Nephron progenitor cell (in vitro differentiated cells): ENCODE measurements around the gene AUH.

ENCODE experiments used
- DNase-seq: peaks from one replicate; pipeline ENCODE4 v3.0.0; 2021
- H3K27ac Mint-ChIP-seq: 2 replicates; pipeline ENCODE4 v1.8.0; 2021; ENCODE audit warnings: mild to moderate bottlenecking, moderate library complexity, mixed read lengths
- H3K27me3 Mint-ChIP-seq: 2 replicates; pipeline ENCODE4 v1.8.0; 2021; ENCODE audit warnings: mild to moderate bottlenecking, low read depth, mixed read lengths; ENCODE audit not compliant: poor library complexity
- H3K36me3 Mint-ChIP-seq: 2 replicates; pipeline ENCODE4 v1.8.0; 2021; ENCODE audit warnings: low read depth, mixed read lengths
- H3K4me1 Mint-ChIP-seq: 2 replicates; pipeline ENCODE4 v1.8.0; 2021; ENCODE audit warnings: mixed read lengths
- H3K4me3 Mint-ChIP-seq: 2 replicates; pipeline ENCODE4 v1.8.0; 2021; ENCODE audit warnings: mild to moderate bottlenecking, moderate library complexity, mixed read lengths
- H3K9me3 Mint-ChIP-seq: 2 replicates; pipeline ENCODE4 v1.8.0; 2021; ENCODE audit warnings: mild to moderate bottlenecking, moderate library complexity, mixed read lengths
- TF ChIP-seq, protein P1 (sequence below): fragments of 200-600 bp; sonication (generic); IDR thresholded peaks from 2 replicates; pipeline ENCODE4 v1.5.0; 2021; ENCODE audit warnings: antibody characterized with exemption

The AUH gene

DNA sequence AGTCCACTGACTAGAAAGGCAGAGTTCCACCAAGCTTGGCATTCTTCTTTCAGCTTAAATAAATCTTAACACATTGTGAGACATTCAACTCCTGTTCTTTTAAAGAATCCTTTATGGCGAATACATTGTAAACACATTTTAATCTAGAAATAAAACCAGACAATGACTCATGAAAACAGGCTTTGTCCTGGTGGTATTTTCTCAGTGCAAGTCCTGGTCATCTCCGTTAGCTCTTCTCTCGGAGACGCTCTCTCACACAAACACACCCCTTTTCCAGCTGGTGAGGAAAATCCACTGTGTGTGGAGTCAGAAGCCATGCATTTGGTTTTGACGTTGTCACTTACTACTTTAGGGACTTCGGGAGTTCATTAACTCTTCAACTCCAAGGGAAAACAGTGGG lies 140.4 kb downstream of the AUH start:
- Mint-ChIP-seq H3K36me3 (peaks cover 41% of the 10 kb centered on the region), H3K4me3 (no peak overlapping the region), H3K27ac (no peak overlapping the region), H3K27me3 (peaks cover 3% of the 10 kb centered on the region), H3K4me1 (no peaks in the 10 kb centered on the region), H3K9me3 (peaks cover 6% of the 10 kb centered on the region)
- TF ChIP-seq, protein P1, sequence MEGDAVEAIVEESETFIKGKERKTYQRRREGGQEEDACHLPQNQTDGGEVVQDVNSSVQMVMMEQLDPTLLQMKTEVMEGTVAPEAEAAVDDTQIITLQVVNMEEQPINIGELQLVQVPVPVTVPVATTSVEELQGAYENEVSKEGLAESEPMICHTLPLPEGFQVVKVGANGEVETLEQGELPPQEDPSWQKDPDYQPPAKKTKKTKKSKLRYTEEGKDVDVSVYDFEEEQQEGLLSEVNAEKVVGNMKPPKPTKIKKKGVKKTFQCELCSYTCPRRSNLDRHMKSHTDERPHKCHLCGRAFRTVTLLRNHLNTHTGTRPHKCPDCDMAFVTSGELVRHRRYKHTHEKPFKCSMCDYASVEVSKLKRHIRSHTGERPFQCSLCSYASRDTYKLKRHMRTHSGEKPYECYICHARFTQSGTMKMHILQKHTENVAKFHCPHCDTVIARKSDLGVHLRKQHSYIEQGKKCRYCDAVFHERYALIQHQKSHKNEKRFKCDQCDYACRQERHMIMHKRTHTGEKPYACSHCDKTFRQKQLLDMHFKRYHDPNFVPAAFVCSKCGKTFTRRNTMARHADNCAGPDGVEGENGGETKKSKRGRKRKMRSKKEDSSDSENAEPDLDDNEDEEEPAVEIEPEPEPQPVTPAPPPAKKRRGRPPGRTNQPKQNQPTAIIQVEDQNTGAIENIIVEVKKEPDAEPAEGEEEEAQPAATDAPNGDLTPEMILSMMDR: no peak
- no peak for DNase-seq

DNA sequence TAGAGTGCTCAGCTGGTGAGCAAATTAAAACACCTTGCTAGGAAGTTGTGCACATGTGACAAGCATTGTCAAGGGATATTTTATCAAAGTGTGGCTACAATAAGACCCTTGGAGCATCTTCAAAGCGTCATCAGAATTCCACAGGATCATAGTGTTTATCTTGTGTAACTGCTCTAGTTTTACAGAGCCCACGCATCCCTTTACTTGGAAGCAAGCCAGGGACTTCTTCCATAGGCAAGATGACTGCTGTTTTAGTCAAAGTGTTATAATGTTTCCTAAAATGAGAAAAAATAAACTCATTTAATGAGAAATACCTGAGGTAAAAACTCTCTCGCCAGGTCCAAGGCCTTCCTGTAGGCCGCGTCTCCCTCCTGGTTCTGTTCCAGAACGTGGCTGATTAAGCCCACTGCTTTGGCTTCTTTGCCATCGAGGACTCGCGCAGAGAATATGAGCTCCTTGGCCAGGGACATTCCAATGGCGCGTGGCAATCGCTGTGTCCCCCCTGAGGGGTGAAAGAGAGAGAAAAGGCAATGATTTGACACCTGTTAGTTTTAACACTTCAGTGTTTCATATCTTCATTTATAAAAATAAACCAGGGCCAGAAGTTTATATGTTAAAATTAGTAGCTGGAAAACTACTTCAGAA lies 141.1 kb downstream of the AUH start:
- TF ChIP-seq, protein P1: no peak
- H3K36me3 Mint-ChIP-seq: peaks cover 41% of the 10 kb centered on the region
- DNase-seq: no peak
- no peak overlapping the region for H3K4me3 Mint-ChIP-seq
- H3K27ac Mint-ChIP-seq: no peak overlapping the region
- H3K9me3 Mint-ChIP-seq: peaks cover 6% of the 10 kb centered on the region
- H3K27me3 Mint-ChIP-seq: peaks cover 3% of the 10 kb centered on the region
- no peaks in the 10 kb centered on the region for H3K4me1 Mint-ChIP-seq

DNA sequence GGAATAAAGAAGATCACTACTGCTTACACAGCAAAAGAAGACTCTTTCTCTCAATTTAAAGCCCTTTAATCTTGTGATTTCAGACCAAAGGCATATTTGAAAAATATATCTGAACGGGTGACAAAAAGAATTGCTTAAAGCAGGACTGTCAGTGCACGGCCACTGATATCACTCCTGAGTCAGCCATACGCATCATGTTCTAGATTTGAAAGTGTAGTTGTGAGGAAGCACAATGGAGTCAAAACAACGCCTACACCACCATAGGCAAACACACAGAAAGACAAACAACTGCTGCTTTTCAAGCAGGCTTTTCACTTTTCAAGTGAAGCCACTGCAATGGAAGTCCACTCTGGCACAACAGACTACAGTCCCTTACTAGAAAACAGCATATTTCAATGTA lies 141.7 kb downstream of the AUH start:
- peaks cover 41% of the 10 kb centered on the region for H3K36me3 Mint-ChIP-seq
- H3K27me3 Mint-ChIP-seq: peaks cover 3% of the 10 kb centered on the region
- DNase-seq: no peak
- H3K27ac Mint-ChIP-seq: no peak overlapping the region
- no peaks in the 10 kb centered on the region for H3K4me1 Mint-ChIP-seq
- peaks cover 4% of the 10 kb centered on the region for H3K9me3 Mint-ChIP-seq
- H3K4me3 Mint-ChIP-seq: no peak overlapping the region
- TF ChIP-seq, protein P1: no peak

DNA sequence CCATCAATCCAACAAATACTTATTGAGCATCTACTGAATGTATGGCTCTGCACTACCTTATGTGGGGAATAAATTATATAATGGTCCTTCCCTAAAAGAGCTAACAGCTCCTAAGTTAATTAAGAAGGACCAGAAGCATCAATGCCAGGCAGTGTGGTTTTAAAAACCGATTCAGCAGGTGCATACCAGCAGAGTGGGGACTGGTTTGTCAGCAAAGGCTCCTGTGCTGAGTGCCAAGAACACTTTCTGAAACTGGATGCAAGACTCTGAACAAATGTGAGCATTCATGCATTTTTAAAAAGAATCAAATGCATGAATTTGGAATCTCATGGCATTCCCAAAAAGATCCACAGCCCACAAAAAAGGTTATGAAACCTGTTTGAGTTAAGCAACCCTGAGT lies 142.2 kb downstream of the AUH start:
- no peak overlapping the region for H3K4me3 Mint-ChIP-seq
- H3K4me1 Mint-ChIP-seq: no peaks in the 10 kb centered on the region
- peaks cover 41% of the 10 kb centered on the region for H3K36me3 Mint-ChIP-seq
- H3K9me3 Mint-ChIP-seq: no peaks in the 10 kb centered on the region
- H3K27ac Mint-ChIP-seq: no peak overlapping the region
- peaks cover 3% of the 10 kb centered on the region for H3K27me3 Mint-ChIP-seq
- TF ChIP-seq, protein P1: no peak
- no peak for DNase-seq

DNA sequence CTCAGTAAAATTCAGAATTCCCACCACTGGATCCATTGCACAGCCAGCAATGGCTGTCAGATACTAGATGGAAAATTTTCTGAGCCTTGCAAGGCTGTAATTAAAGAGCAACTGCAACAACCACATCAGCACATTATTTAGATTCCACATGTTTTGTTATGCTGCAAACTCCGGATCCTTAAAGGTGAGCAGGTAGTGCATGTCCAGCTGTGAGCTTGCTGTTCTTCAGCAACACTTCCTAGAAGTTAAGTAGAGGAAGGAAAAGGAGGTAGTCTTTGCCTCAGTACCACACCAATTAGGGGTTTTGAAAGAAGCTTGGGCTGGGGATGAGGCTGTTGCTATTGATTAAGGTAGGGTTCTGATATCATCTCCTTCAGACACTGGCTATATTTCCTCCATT lies 144.3 kb downstream of the AUH start:
- Mint-ChIP-seq H3K36me3 (peaks cover 39% of the 10 kb centered on the region), H3K9me3 (no peaks in the 10 kb centered on the region), H3K4me1 (peaks cover 7% of the 10 kb centered on the region), H3K27ac (no peak overlapping the region), H3K4me3 (no peak overlapping the region), H3K27me3 (peaks cover 3% of the 10 kb centered on the region)
- DNase-seq: no peak
- TF ChIP-seq, protein P1: no peak

DNA sequence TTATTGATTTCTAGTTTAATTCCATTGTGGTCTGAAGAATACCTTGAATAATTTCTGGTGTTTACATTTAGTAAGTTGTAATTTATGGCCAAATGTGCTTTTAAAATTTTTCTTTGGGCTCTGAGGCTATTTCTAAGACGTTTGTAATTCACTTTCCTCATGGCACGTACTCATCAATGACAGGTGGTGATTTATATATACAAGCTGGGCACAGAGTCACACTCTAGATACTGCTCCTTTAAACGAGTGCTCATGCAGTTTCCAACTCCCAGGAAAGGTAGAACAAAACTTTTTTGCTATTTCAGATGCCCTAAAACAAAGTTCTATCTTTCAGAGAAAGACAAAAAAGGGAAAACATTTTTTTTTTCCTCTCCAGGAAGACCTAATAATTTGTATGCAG lies 146.9 kb downstream of the AUH start:
- Mint-ChIP-seq H3K4me3 (no peak overlapping the region), H3K4me1 (peaks cover 7% of the 10 kb centered on the region), H3K27me3 (peaks cover 3% of the 10 kb centered on the region), H3K27ac (no peak overlapping the region), H3K36me3 (peaks cover 25% of the 10 kb centered on the region), H3K9me3 (no peaks in the 10 kb centered on the region)
- TF ChIP-seq, protein P1: no peak
- no peak for DNase-seq
